IPS-20b (cell line): Measurements from ENCODE around the gene TUT1.
"Not testable (repeated sequence)": the region's sequence is repeated elsewhere in the genome, so short reads cannot be mapped to it uniquely, and the experiment has no call there.

ENCODE experiments used
- H3K27ac ChIP-seq: one replicate; pipeline ENCODE4 v1.5.1; 2013; ENCODE audit warnings: low read length
- H3K27me3 ChIP-seq: 2 replicates; pipeline ENCODE4 v1.6.1; 2013; ENCODE audit warnings: mild to moderate bottlenecking, low read length, inconsistent platforms; ENCODE audit not compliant: insufficient read depth
- H3K36me3 ChIP-seq: 2 replicates; pipeline ENCODE4 v1.6.1; 2013; ENCODE audit warnings: low read depth, mild to moderate bottlenecking, inconsistent platforms, low read length, moderate library complexity; ENCODE audit not compliant: insufficient read depth
- H3K4me1 ChIP-seq: 2 replicates; pipeline ENCODE4 v1.6.1; 2013; ENCODE audit warnings: mild to moderate bottlenecking, control low read depth, inconsistent platforms, low read length, moderate library complexity; ENCODE audit not compliant: insufficient read depth
- H3K4me3 ChIP-seq: 2 replicates; pipeline ENCODE4 v1.5.1; 2013; ENCODE audit warnings: mild to moderate bottlenecking, low read length, inconsistent platforms
- H3K9ac ChIP-seq: 2 replicates; pipeline ENCODE4 v1.6.1; 2013; ENCODE audit warnings: low read depth, mild to moderate bottlenecking, inconsistent platforms, low read length, moderate library complexity
- H3K9me3 ChIP-seq: 2 replicates; pipeline ENCODE4 v1.6.1; 2013; ENCODE audit warnings: mild to moderate bottlenecking, low read depth, low read length, inconsistent platforms; ENCODE audit not compliant: insufficient read depth

The TUT1 gene

GRCh38 chr11:62550478-62550877 is 40.8 kb downstream of the TUT1 start:
- H3K27ac ChIP-seq, H3K9ac ChIP-seq, H3K4me3 ChIP-seq, H3K36me3 ChIP-seq, H3K9me3 ChIP-seq: not testable (repeated sequence)
- H3K4me1 ChIP-seq: peaks cover 33% of the 10 kb centered on the region
- peaks cover 50% of the 10 kb centered on the region for H3K27me3 ChIP-seq

GRCh38 chr11:62548545-62549335 is 42.6 kb downstream of the TUT1 start:
- Histone ChIP-seq H3K9ac (no peak overlapping the region), H3K4me1 (peaks cover 24% of the 10 kb centered on the region), H3K27me3 (peaks cover 68% of the 10 kb centered on the region), H3K36me3 (no peaks in the 10 kb centered on the region), H3K27ac (no peak overlapping the region), H3K4me3 (no peak overlapping the region), H3K9me3 (no peaks in the 10 kb centered on the region)

DNA sequence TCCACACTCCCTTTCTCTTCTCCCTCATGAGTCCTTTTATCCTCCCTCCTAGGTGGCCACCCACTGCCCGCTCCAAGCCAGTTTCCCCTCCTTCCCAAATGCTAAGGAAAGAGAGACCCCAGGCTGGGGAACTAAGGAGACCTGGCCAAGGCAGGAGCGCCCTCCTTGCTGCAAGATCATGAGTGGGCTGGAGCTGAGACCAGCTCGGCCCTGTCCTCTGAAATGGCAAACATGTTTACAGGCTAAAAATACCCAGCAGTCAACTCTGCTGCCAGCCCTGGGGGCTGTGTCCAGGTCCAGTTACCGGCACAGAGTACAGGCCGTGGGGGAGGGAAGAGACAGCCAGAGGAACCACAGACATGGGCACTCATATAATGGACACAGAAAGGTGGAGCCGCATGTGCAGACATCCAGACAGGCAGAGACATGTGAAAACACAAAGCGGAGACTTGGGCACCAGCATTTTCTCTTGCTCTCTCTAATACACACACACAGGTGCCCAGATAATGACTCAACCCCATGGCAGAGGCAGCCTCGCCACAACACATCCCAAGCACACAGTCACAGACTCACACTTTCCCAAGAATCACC is 43.5 kb downstream of the TUT1 start:
- no peak overlapping the region for H3K27ac ChIP-seq
- peaks cover 77% of the 10 kb centered on the region for H3K27me3 ChIP-seq
- H3K4me3 ChIP-seq: peak overlapping the region; percentile 66
- H3K9ac ChIP-seq: no peak overlapping the region
- H3K9me3 ChIP-seq: no peaks in the 10 kb centered on the region
- H3K4me1 ChIP-seq: peaks cover 15% of the 10 kb centered on the region
- H3K36me3 ChIP-seq: no peaks in the 10 kb centered on the region

GRCh38 chr11:62546929-62547625 is 44.2 kb downstream of the TUT1 start:
- Histone ChIP-seq H3K4me1 (peaks cover 8% of the 10 kb centered on the region), H3K9me3 (no peaks in the 10 kb centered on the region), H3K9ac (no peak overlapping the region), H3K27ac (no peak overlapping the region), H3K4me3 (peak overlapping the region; percentile 66), H3K27me3 (peaks cover 84% of the 10 kb centered on the region), H3K36me3 (no peaks in the 10 kb centered on the region)

GRCh38 chr11:62546244-62546928 is 44.9 kb downstream of the TUT1 start, which contains the start of gene AHNAK:
Gene AHNAK, minus strand, starts transcription at chr11:62546806. Its CDS starts 10,708 bp downstream, at chr11:62536098.
- H3K27me3 ChIP-seq: peaks cover 86% of the 10 kb centered on the region
- H3K4me3 ChIP-seq: peak within 1 kb of the TSS; percentile 66
- H3K27ac ChIP-seq: no peak within 1 kb of the TSS
- H3K36me3 ChIP-seq: no peaks in the 10 kb centered on the region
- H3K4me1 ChIP-seq: peaks cover 5% of the 10 kb centered on the region
- no peaks in the 10 kb centered on the region for H3K9me3 ChIP-seq
- H3K9ac ChIP-seq: peak within 1 kb of the TSS; percentile 34

DNA sequence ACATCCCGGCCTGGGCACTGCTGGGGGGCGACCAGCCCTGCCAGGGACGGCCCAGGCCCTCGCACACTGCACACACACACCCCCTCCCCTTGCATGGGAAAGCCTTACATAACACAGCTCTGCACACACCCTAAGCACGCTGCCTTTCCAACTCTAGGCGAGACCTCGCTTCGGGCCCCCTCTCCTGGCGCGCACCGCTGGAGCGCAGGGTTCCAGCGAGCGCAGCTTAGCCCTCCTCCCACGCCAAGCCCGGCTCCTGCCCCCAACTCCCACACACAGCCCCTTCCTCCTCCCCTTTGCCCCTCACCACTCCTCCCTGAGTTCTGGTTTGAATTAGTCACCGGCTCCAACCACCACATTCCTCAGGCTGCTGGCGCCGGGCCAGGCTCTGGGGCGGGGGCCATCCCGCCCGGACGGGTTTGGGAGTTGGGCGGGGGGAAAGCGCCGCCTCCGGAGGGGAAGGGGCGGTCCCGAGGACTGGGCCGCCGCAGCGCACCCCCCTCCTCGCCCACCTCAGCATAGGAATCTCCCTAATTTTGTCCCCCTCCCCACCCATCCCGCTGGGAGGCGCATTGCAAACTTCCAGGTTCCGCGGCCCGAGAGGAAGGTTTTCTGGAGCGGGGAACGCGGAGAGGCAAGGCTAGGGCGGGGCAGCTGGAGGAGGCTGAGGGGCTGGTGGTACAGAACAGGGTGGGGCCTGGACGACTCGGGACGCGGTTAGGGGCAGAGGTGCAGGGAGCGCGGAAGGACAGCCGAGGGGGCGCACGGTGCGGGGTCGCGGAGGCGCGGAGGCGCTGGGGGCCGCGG is 45.7 kb downstream of the TUT1 start:
- no peak overlapping the region for H3K27ac ChIP-seq
- H3K27me3 ChIP-seq: peaks cover 86% of the 10 kb centered on the region
- peak overlapping the region; percentile 66 for H3K4me3 ChIP-seq
- peaks cover 5% of the 10 kb centered on the region for H3K4me1 ChIP-seq
- no peaks in the 10 kb centered on the region for H3K36me3 ChIP-seq
- no peaks in the 10 kb centered on the region for H3K9me3 ChIP-seq
- peak overlapping the region; percentile 34 for H3K9ac ChIP-seq

- H3K4me1 ChIP-seq: peaks cover 5% of the 10 kb centered on the region
- peaks cover 79% of the 10 kb centered on the region for H3K27me3 ChIP-seq
- no peaks in the 10 kb centered on the region for H3K9me3 ChIP-seq
- H3K4me3 ChIP-seq: peak overlapping the region; percentile 66
- H3K27ac ChIP-seq: no peak overlapping the region
- no peaks in the 10 kb centered on the region for H3K36me3 ChIP-seq
- H3K9ac ChIP-seq: peak overlapping the region; percentile 34
Measured at GRCh38 chr11:62544581-62545436, 46.5 kb downstream of the TUT1 start.

DNA sequence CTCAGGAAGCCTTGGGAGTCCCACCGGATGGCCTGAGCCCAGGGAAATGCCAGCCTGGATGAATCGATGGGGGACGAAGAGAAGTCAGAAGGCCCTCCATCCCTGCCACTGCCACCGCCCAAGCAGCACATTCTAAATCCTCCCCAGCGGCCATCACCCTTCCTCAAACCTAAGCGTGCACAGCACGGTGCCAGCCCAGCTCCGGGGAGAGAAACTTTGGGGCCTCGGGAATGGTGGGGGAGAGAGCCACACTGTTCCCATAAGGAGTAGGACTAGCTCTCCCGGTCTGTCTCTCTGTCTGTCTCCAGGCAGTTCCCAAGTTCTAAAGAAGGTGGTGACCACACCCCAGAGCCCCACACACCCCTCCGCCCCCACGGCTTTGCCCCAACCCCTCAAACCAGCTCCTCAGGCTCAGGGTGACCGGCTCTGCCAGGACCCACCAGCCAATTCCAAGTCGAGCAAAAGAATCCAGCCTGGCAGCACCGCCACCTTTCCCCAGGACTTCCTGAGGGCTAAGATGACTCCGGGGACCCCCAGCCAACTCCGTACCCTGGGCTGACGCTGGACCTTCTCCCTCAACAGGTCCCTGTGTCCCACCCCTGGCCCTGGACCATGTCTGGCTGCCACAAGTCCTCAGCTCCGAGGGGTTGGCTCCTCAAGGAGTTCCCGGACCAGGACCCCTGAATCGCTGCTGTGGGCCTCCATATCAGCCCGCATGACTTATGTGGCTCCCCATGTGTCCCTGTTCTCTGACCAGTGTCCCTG is 47.5 kb downstream of the TUT1 start:
- no peaks in the 10 kb centered on the region for H3K9me3 ChIP-seq
- H3K27ac ChIP-seq: no peak overlapping the region
- H3K36me3 ChIP-seq: no peaks in the 10 kb centered on the region
- H3K9ac ChIP-seq: no peak overlapping the region
- peaks cover 70% of the 10 kb centered on the region for H3K27me3 ChIP-seq
- 0 out of 2 replicates have a peak overlapping the region, but pooled peaks have one; percentile 43 for H3K4me3 ChIP-seq
- H3K4me1 ChIP-seq: peaks cover 5% of the 10 kb centered on the region

- Histone ChIP-seq H3K9ac (no peak overlapping the region; the same call in 1 of the 2 replicates), H3K36me3 (no peaks in the 10 kb centered on the region), H3K4me1 (peaks cover 5% of the 10 kb centered on the region), H3K27ac (no peak overlapping the region), H3K27me3 (peaks cover 61% of the 10 kb centered on the region), H3K9me3 (no peaks in the 10 kb centered on the region), H3K4me3 (peak overlapping the region; percentile 56)
Measured at GRCh38 chr11:62542750-62543567, 48.4 kb downstream of the TUT1 start.
